GM19035 (cell line): ENCODE measurements around the gene GCHFR.

Experiments used
- ATAC-seq: cut with Tn5 transposase; IDR thresholded peaks from one replicate; pipeline ENCODE4 v1.9.1; 2021; ENCODE audit not compliant: unreplicated experiment

GCHFR gene

DNA sequence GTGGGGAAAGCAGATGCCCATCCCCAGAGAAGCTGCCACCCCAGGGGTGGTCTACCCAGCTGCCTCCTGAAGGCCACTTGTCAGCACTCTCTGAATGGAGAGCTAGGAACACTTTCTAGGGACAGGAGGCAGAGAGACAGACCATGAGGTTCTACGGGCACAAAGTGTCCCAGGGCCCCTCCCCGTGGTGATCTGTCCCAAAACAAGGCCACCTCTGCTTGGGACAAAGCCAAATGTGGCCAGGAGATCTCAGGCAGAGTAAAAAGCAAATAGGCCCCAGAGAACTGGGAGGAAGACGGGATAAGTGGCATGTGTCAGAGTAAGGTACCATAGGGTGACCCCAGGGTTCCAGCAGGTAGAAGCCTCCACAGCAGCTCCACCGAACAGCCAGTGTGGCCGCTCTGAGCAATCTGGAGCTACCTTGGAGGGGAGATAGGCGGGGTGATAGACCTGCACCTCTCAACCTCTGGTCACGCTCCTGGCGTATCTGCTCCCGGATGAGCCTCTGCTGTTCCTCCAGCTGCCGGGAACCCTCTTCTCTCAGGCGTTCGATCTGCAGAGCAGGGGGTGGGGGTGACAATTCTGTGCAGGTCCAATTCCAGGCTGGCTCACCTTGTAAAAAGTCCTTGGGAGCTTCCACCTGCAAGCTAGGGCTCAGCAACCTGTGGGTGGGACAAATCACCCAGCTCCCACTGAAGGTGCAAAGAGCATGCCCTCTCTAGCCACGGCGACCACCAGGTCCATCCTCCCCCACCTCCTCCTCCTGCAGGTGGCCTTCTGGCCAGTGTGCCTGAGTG, 12.1 kb downstream of the GCHFR start:
- no peak for ATAC-seq

DNA sequence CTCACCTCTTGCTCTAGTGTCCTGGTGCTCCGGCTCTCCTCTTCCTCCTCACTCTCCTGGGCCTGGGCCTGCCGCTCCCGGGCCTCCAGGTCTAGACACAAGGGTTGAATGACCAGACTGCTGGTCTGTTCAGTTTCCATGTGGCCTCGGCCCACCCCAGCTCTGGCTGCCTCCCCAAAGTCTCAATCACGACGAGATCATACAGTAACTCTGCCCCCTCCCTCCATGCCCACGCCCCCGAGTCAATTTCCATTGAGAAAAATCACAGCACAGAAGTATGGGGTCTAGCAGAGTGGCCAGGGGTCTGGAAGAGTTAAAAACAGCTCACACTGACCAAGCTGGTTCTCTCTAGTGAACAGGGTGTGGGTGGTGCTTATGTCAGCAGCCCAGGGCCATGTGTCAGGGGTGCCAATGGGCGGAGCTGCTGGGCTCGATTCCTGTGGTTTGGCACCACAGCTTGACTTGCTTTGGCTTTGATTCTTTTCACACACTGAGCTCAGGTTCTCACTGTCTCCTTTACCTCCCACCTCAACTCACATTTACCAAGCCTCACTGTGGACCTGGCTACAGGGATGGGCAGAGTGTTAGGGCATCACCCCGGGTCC, 12.8 kb downstream of the GCHFR start:
- no peak for ATAC-seq

DNA sequence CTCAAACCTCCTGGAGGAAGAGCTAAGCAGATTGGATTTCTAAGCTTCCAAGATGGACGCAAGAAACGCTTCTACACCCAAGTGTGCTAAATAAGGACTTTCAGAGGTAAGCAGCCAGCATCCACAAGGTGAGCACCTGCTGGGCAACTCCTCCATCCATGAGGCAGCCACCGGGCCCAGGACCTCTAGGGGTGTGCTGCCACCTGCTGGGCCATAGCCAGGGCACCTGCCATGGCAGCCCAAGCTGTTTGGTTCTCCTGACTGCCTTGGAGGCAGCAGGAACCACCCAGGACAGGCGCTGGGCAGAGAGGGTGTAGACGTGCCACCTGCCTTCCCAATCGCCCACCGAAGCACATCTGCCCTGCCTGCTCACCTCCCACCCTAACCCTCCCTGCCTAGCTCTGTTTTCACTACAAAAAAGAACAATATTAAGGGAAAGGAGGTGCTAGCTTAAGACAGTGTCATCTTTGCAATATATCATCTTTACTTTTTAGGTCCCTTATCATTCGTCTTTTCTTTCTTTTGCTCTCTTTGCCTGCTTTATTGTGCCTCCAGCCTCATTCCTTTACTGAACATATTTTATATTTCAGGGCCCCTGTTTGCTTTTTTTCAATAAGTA, 18.9 kb downstream of the GCHFR start:
- ATAC-seq = peak; percentile 87

DNA sequence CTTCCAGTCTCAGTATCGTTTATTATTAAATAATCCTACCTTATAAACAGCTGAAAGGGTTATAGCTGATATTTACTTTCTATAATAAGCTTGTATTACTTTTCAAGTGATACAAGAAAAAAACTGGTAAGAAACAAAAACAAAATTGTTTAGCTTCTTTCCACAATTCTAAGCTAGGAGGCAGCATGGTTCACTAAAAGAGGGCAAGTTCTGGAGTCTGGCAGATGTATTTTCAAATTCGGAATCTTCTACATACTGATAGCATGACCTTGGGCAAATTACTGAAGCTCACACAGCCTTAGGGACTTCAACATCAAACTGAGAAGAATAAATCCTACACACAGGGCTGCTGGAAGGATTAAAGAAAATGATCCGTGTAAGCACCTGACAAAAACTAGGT, 21.3 kb downstream of the GCHFR start:
- ATAC-seq = no peak

DNA sequence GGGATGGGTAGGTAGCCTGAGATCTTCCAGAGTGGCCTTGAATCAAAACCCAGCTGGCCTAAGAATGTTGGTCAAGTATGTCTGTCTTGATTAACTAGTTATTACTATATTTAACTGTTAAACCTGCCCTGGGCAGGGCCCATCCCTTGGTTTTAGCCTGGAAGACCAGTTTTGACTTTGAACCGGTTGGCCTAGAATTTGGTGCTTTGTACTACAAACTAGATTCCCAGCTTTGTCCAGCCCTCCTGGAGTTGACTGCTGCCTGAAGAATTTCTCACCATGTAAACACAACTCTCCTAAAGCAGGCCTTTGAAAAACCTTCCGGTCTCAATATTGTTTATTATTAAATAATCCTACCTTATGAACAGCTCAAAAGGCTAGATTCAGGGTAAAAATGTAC, 21.9 kb downstream of the GCHFR start:
- no peak for ATAC-seq

DNA sequence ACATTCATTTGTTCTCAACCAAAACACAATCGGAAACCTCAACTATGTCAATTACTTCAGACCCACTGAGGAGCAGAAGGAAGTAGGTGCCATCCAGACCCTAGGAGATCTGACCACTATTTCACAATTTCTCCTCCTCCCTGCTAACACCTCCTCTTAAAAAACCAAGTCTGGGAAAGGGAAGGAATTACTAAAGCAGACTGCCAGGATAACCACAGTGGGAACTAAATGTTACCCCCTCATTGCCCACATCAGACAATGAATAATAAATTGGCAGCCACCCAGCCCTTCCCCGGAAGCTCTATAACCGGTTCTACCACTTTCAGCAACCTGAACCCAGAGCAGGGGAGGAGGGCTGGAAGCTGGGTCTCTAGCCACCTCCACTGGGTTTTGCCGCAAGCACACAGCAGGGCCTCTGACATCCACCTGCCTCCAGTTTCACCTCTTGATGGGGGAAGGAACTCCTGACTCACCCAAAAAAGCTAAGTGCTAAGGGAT, 23.5 kb downstream of the GCHFR start:
- no peak for ATAC-seq

DNA sequence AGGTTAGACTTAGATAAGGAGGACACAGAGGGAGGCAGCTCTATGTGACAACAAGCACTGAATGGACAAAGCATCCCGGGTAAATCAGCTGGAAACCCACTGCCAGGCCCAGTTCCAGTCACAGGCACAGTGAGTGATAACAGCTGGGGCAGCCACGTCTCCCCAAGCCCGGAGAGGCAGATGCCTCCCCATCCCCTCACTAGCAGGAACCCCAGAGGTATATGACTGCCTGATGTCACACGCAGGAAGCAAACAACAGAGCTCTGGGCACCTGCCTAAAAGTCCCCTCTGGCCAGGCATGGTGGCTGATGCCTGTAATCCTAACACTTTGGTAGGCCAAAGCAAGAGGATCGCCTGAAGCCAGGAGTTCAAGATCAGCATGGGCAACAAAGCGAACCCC, 24.1 kb downstream of the GCHFR start:
- ATAC-seq = no peak

DNA sequence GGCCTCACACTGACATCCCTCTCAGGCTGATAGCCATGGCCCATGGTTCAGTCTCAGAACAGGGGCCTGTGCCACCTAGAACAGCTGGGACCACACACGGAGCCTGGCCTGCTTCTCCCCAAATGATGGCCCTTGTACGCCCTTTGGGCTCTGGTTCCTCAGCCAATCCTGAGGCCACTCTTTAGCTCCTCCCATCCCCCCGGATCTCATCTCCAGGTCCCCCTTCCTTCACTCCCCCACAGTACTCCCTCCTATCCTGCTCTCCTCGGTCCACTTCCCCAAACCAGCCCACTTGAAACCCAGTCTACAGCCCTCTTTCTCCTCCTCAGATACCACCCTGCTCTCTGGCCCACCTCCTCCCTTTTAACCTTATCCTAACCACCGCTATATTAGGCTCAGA, 25.3 kb downstream of the GCHFR start:
- no peak for ATAC-seq

DNA sequence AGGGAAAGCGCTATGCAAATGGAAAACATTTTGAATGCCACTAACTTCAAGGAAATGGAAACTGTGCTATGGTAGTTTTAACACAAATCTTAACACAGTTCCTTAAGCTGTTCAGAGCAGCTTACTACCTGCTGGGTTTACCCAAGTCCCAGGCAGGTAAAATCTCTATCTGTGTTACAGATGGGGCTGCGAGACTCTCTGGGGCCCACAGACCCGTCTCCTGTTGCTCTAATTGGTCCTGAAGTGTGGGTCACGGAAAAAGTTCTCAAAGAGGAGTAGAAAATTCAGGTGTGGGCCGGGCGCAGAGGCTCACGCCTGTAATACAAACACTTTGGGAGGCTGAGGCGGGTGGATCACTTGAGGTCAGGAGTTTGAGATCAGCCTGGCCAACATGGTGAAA, 26.1 kb downstream of the GCHFR start:
- no peak for ATAC-seq

DNA sequence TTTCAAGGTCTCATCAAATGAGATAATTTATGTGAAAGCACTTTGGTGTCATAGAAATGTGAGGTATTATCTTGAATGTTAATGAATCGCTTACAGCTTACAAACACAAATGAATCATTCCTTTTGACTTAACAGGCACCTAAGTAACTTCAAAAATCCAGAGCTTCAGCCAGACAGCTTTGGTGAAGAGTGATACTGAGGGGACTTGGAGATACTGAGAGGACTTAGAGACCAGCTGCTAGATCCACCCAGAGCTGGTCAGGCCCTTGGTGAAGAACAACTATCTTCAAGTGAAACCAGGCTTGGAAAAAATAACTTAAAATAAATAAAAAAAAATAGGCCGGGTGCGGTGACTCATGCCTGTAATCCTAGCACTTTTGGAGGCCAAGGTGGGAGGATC, 26.9 kb downstream of the GCHFR start:
- ATAC-seq = no peak

DNA sequence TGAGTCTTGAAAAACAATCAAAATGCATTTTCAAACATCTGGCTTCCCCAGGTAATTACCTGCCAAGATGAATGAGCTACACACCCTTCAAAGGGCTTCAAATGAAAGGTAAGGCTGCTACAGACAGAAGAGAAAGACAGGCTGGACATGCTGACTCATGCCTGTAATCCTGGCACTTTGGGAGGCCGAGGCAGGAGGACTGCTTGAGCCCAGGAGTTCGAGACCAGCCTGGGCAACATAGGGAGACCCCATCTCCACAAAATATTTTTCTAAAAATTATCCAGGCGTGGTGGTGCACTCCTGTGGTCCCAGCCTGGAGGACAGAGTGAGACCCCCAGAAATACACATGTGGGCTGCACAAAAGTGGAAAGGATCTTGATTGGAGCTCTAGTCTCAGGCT, 28.5 kb downstream of the GCHFR start:
- ATAC-seq = no peak

DNA sequence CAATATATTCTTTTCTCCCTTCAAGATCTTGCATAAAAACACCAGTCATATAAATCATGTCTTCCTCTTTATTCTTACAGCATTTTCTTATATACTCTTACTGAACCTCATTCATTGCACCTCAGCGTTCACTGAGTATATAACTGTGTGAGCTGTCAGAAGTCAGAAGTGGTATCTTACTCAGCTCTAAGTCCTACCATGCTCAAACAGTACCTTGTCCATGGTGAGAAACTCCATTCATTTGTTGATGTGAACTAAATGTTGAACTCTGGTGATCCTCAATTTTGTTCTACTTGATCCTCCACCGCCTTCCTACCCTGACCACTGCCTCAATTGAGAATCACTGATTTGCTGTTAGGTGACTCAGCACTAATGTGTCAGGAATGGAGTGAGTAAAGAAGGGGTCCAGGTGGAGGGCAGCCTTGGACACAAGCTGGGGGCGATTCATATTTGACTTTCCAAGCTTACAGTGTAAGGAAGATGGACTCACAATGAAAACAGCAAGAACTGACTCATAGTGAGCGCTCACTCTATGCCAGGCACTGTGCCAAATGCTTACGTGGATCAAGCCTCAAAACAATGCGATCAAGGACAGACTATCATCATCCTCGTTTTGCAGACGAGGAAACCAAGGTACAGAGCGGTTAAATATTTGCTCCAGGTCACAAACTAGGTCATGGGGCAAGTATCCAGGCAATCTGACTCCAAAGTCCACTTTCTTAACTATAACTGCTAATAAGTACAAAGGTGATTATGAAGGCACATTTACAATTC, 29.5 kb downstream of the GCHFR start:
- no peak for ATAC-seq

DNA sequence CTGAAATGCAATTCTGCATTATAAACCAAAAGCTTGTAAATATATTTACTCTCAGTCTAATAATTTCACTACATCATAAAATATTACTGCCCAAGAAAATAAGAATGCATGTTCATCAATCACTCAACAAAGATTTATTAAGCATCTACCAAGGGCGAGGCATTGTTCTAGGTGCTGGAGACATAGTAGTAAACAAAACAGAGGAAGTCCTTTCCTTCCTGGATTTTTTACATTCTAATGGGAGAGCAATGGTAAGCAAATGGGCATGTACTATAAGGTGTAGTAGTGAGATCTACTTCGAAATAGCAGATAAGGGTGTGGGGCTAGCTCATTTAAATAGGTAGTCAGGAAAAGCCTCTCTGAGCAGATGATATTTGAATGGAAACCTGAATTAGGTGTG, 32.2 kb downstream of the GCHFR start:
- no peak for ATAC-seq

DNA sequence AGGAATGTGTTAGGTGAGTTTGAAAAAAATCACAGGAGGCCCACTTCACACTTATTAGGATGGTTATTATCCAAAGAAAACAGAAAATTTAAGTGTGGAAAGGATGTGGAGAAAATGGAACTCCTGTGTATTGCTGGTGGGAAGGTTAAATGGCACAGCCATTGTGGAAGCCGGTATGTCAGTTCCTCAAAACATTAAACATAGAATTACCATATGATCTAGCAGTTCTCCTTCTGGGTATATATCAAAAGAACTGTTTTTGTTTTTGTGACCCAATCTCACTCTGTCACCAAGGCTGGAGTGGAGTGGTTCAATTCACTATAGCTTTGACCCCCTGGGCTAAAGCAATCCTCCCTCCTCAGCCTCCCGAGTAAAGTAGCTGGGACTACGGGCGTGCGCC, 32.6 kb downstream of the GCHFR start:
- no peak for ATAC-seq

DNA sequence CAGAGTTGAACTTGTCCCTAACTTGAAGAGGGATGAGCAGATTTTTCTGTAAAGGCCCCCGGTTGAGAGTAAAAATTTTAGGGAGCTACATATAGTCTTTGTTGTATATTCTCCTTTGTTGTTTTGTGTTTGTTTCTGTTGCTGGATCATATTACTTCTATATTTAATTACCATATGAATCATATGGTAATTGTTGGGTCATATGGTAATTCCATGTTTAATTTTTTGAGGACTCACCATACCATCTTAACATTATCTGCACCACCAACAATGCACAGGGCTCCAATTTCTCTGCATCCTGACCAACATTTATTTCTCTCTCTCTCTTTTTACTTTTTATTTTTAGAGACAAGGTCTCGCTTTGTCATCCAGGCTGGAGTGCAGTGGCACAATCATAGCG, 35.7 kb downstream of the GCHFR start:
- no peak for ATAC-seq

DNA sequence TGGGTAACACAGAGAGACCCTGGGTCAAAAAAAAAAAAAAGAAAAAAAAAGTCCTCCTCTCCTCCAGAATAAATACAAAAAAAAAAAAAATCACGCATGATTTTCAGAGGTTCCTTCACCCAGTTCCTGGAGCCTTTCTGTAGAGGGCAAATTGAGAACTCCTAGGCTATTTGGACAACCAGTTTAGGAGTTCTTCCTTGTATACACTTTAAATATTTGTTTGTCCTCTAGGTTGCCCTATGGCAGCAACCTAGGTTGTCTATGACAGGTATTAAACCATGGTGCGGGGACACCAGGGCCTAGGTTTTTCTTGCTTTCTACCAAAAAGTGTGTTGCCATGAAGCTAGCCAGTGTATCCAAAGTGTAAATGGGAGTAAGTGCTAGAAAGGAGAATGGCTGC, 39.2 kb downstream of the GCHFR start:
- no peak for ATAC-seq

DNA sequence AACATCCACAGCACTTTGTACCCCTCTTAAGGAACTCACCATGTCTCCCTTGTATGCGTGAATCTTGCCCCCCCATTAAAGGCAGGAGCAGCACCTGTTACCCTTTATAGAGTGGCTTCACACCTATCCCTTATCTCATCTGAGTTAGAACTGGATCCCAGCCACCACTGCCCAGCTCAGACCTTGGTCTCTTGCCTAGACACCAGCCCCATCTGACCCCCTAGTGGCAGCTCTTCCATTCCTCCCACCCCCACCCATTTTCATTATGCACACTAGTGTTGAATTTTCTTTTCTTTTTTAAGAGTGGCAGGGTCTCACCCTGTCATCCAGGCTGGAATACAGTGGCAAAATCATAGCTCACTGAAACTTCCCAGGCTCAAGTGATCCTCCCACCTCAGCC, 39.8 kb downstream of the GCHFR start:
- no peak for ATAC-seq

DNA sequence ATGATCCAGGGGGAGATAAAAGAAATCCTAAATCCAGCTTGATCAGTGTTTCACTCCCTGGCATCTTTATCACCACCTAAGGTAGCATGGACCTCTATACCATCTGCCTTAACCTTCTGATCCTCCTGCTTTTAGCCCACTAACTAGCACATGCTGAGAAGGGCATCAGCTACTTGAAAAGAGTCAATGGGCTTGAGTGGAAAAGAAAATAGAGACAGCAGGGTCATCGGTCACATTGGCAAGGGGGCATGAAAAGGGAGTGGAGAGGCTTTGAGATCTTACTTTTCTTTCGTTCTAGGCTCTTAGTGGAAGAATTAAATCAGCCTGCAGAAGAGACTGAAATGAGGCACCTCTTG, 42.8 kb downstream of the GCHFR start:
- ATAC-seq = no peak

DNA sequence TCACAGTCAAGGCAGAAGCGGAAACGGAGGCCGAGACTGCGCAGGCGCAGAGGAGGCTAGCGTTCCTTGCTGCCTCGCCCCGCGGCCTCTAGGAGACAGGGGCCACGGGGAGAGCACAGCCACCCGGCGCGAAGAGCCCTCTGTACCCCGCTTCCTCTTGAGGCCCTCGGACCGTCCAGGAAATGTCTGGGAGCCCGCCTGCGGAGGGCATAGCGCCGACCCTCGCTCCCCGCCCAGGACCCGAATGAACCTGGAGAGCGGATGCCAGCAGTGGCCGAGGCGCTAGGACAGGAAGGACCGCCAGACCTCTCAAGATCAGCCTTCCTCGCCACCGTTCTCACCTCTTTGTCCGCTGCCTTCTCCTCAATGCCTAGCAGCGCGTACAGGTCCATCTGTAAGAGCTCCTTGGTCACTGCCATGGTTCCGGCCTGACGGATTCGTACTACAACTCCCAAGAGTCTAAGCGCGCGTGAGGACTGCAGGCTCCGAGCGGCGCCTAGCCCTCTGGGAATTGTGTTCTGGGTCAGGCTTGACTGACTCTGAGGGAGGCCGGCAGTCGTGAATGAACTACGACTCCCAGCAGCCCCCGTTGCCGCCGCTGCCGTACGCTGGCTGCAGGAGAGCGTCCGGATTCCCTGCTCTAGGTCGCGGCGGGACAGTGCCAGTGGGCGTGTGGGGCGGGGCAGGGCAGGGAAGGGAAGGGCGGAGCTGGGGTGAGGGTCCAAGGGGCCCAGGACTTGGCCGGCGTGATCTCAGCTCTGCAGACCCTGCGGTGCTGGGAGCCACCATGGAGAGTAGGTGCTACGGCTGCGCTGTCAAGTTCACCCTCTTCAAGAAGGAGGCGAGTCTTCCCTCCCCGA, 43.4 kb downstream of the GCHFR start, which contains the start of the genes DNAJC17 and ZFYVE19:
TSS of gene DNAJC17 (minus strand) at position 446 of the 860 bp plus-strand sequence. CDS start at position 419, 27 bp downstream.
TSS of gene ZFYVE19 (plus strand) at position 62 of the 860 bp plus-strand sequence. CDS start at position 563, 501 bp downstream.
- peak; percentile 92 for ATAC-seq

DNA sequence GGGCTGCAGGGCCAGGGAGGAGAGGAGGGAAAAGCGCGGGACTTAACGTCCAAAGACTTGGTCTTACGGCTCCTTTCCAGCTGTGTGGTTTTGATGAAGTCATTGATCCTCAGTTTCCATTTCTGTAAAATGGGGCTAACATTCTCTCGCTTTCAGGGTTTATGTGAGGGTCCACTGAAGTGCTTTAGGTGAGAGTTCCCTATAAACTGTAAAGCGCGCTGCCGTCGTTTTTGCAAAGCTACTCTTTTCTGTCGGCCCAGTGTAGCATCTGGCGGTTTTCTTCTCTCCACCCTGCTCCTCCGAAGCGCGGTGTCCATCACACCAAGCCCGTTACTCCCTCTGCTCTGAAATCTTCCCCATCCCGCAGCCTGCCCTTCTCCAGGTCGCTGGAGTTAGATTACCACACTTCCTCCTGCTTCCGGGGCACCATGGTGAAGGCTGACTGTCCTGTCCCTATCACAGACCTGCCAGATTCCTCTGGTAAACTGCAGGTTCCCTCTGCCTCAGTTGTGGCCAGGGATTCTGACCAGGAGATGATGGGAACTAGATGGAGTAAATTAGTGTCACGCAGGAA, 44.1 kb downstream of the GCHFR start:
- ATAC-seq = no peak
